ENCODE results near the gene COL21A1. TPM values are rescaled to one million over a fixed set of nuclear protein-coding genes. Genes with fewer than 3 reads are reported as not detected.

COL21A1 gene
- total RNA-seq, 1 experiment from 2014 or later = 1.8 TPM

GRCh38 chr6:56154076-56154475, 93.3 kb downstream of the COL21A1 start:
- no peak overlapping the region for H3K18ac ChIP-seq (ENCODE audit: insufficient read length, low read depth, low read length)

More at GRCh38 chr6:56154076-56154475, 93.3 kb downstream of the COL21A1 start:
- H3K14ac ChIP-seq (ENCODE audit: insufficient read depth, low read length) = no peak overlapping the region
- H3K4me2 ChIP-seq (ENCODE audit: insufficient read depth, insufficient read length, low read length) = no peak overlapping the region
- no peak overlapping the region for H2BK20ac ChIP-seq (ENCODE audit: low read depth, low read length, poor library complexity, severe bottlenecking)
- no peak overlapping the region for H3K4me3 Mint-ChIP-seq
- DNase-seq = no peak
- H3K56ac ChIP-seq (ENCODE audit: insufficient read length, low read depth, low read length) = no peak overlapping the region
- H3K23me2 ChIP-seq (ENCODE audit: insufficient read length, low read depth, low read length, poor library complexity, severe bottlenecking) = no peaks in the 10 kb centered on the region
- H3K4ac ChIP-seq (ENCODE audit: low read depth, low read length) = no peak overlapping the region
- H3K79me2 ChIP-seq (ENCODE audit: insufficient read depth, low read length) = no peaks in the 10 kb centered on the region
- H4K91ac ChIP-seq (ENCODE audit: insufficient read length, low read depth, low read length) = no peak overlapping the region
- no peaks in the 10 kb centered on the region for H3K9me3 ChIP-seq (ENCODE audit: control insufficient read depth, low read depth, low read length)
- no peaks in the 10 kb centered on the region for H4K20me1 ChIP-seq (ENCODE audit: control insufficient read depth, insufficient read depth, insufficient read length)
- no peaks in the 10 kb centered on the region for H3K27me3 Mint-ChIP-seq (ENCODE audit: low read depth)
- no peak overlapping the region for H3K23ac ChIP-seq (ENCODE audit: insufficient read length, low read depth, low read length)
- no peak overlapping the region for H3T11ph ChIP-seq (ENCODE audit: low read length)
- peaks cover 16 to 20% of the 10 kb centered on the region in 2 experiments for H3K9me3 Mint-ChIP-seq
- H3K36me3 Mint-ChIP-seq (ENCODE audit: insufficient read depth in 1 of 3, low read depth in 3 of 3) = peaks cover 4 to 25% (median 8%) of the 10 kb centered on the region in 3 experiments; a peak in 6 of 7 replicates
- H3K4me1 Mint-ChIP-seq = no peaks in the 10 kb centered on the region
- H3K79me1 ChIP-seq (ENCODE audit: insufficient read depth, low read depth, low read length, poor library complexity, severe bottlenecking) = no peaks in the 10 kb centered on the region
- H3K27ac Mint-ChIP-seq = no peak overlapping the region
- H4K8ac ChIP-seq (replicated peaks; ENCODE audit: insufficient read length, low read depth, low read length) = no peak overlapping the region
- H2AK5ac ChIP-seq (ENCODE audit: insufficient read length, low read length) = no peak overlapping the region
- no peaks in the 10 kb centered on the region for H3K4me1 ChIP-seq (ENCODE audit: insufficient read depth, low read length)
- H3K27me3 ChIP-seq (ENCODE audit: insufficient read depth, low read length) = no peaks in the 10 kb centered on the region
- no peak for TF ChIP-seq CTCF (conservative IDR thresholded peaks at IDR 0.05)
- H3K9ac ChIP-seq (ENCODE audit: extremely low read depth, insufficient read length, low read length) = no peak overlapping the region
- H2BK15ac ChIP-seq (ENCODE audit: low read depth, low read length) = no peak overlapping the region
- no peak overlapping the region for H4K5ac ChIP-seq (ENCODE audit: insufficient read length, low read depth, low read length)
- no peak overlapping the region for H2BK12ac ChIP-seq (ENCODE audit: insufficient read length, low read depth, low read length)
- no peak overlapping the region for H2BK120ac ChIP-seq (ENCODE audit: low read depth, low read length, poor library complexity, severe bottlenecking)
- no peak overlapping the region for H3K27ac ChIP-seq (ENCODE audit: insufficient read length, low read depth, low read length)
- H2AFZ ChIP-seq (ENCODE audit: low read length) = no peak overlapping the region
- no peak overlapping the region for H2BK5ac ChIP-seq (ENCODE audit: insufficient read length, low read length)
